Mucosa of rectum (tissue), 2 donors: ENCODE measurements around the gene NKTR.
A peak's percentile ranks its signal among the peaks of the same experiment; 100 is the strongest.

Source experiments
- H3K27ac ChIP-seq, 2 donors: one replicate each; pipeline ENCODE4 v1.7.0; 2013; ENCODE audit warnings: inconsistent platforms in 2 of 2, low read depth in 2 of 2, low read length in 2 of 2
- H3K27me3 ChIP-seq, 2 donors: one replicate each; pipeline ENCODE4 v1.7.0; 2013; ENCODE audit warnings: low read length in 2 of 2; ENCODE audit not compliant: control insufficient read depth in 2 of 2, insufficient read depth in 2 of 2
- H3K36me3 ChIP-seq, 2 donors: one replicate each; pipeline ENCODE4 v1.7.0; 2013; ENCODE audit warnings: low read length in 2 of 2; ENCODE audit not compliant: control insufficient read depth in 2 of 2, insufficient read depth in 2 of 2
- H3K4me1 ChIP-seq, 2 donors: one replicate each; pipeline ENCODE4 v1.7.0; 2013; ENCODE audit warnings: low read length in 2 of 2, mild to moderate bottlenecking in 1 of 2; ENCODE audit not compliant: control insufficient read depth in 2 of 2, insufficient read depth in 2 of 2
- H3K4me3 ChIP-seq, 2 donors: one replicate each; pipeline ENCODE4 v1.7.0; 2013; ENCODE audit warnings: low read length in 2 of 2
- H3K9ac ChIP-seq, 2 donors: one replicate each; pipeline ENCODE4 v1.7.0; 2013; ENCODE audit warnings: low read length in 2 of 2, low read depth in 1 of 2, mild to moderate bottlenecking in 1 of 2
- H3K9me3 ChIP-seq, 2 donors: one replicate each; pipeline ENCODE4 v1.7.0; 2013; ENCODE audit warnings: low read length in 2 of 2; ENCODE audit not compliant: control insufficient read depth in 2 of 2
- donor health status: healthy.
- donor health status: Normal muscosa, but diverticular disease.

The NKTR gene

GRCh38 chr3:42654331-42655201, 54.1 kb downstream of the NKTR start:
- peaks cover 14 to 32% of the 10 kb centered on the region in 2 donors for H3K4me1 ChIP-seq
- peak overlapping the region; percentile 62 to 70 for H3K27ac ChIP-seq
- H3K4me3 ChIP-seq = peak overlapping the region; percentile 70 to 73
- H3K9ac ChIP-seq = peak overlapping the region; percentile 32 to 74
- H3K9me3 ChIP-seq = no peaks in the 10 kb centered on the region
- H3K27me3 ChIP-seq = no peaks in the 10 kb centered on the region
- H3K36me3 ChIP-seq = no peaks in the 10 kb centered on the region

- Histone ChIP-seq H3K27me3 (no peaks in the 10 kb centered on the region), H3K4me3 (peak overlapping the region; percentile 58 to 73), H3K27ac (peak overlapping the region; percentile 61 to 70), H3K9me3 (no peaks in the 10 kb centered on the region), H3K9ac (peak overlapping the region; percentile 32 to 70), H3K4me1 (peaks cover 14 to 32% of the 10 kb centered on the region in 2 donors), H3K36me3 (no peaks in the 10 kb centered on the region)
Measured at GRCh38 chr3:42655331-42655888, 54.9 kb downstream of the NKTR start.

GRCh38 chr3:42655980-42656679, 55.6 kb downstream of the NKTR start:
- H3K9ac ChIP-seq = no peak overlapping the region
- H3K27me3 ChIP-seq = no peaks in the 10 kb centered on the region
- peak overlapping the region in 1 of 2 donors; percentile 70 for H3K27ac ChIP-seq
- no peak overlapping the region for H3K4me3 ChIP-seq
- H3K4me1 ChIP-seq = peaks cover 14 to 32% of the 10 kb centered on the region in 2 donors
- no peaks in the 10 kb centered on the region for H3K9me3 ChIP-seq
- H3K36me3 ChIP-seq = no peaks in the 10 kb centered on the region

- H3K4me1 ChIP-seq = peaks cover 14 to 32% of the 10 kb centered on the region in 2 donors
- no peaks in the 10 kb centered on the region for H3K27me3 ChIP-seq
- H3K9me3 ChIP-seq = no peaks in the 10 kb centered on the region
- no peak overlapping the region for H3K9ac ChIP-seq
- H3K36me3 ChIP-seq = no peaks in the 10 kb centered on the region
- no peak overlapping the region for H3K27ac ChIP-seq
- no peak overlapping the region for H3K4me3 ChIP-seq
Measured at GRCh38 chr3:42656680-42657610, 56.5 kb downstream of the NKTR start.

GRCh38 chr3:42657675-42658074, 57.2 kb downstream of the NKTR start:
- no peaks in the 10 kb centered on the region for H3K36me3 ChIP-seq
- peaks cover 11 to 26% of the 10 kb centered on the region in 2 donors for H3K4me1 ChIP-seq
- no peaks in the 10 kb centered on the region for H3K27me3 ChIP-seq
- H3K27ac ChIP-seq = no peak overlapping the region
- H3K9me3 ChIP-seq = no peaks in the 10 kb centered on the region
- no peak overlapping the region for H3K4me3 ChIP-seq
- no peak overlapping the region for H3K9ac ChIP-seq

- peaks cover 6 to 20% of the 10 kb centered on the region in 2 donors for H3K4me1 ChIP-seq
- H3K27me3 ChIP-seq = no peaks in the 10 kb centered on the region
- no peaks in the 10 kb centered on the region for H3K36me3 ChIP-seq
- H3K4me3 ChIP-seq = no peak overlapping the region
- H3K27ac ChIP-seq = no peak overlapping the region
- H3K9ac ChIP-seq = no peak overlapping the region
- no peaks in the 10 kb centered on the region for H3K9me3 ChIP-seq
Measured at GRCh38 chr3:42658091-42658770, 57.7 kb downstream of the NKTR start.

- H3K4me1 ChIP-seq = peaks cover under 1 to 14% of the 10 kb centered on the region in 2 donors
- H3K36me3 ChIP-seq = no peaks in the 10 kb centered on the region
- no peak overlapping the region for H3K27ac ChIP-seq
- H3K4me3 ChIP-seq = no peak overlapping the region
- H3K27me3 ChIP-seq = no peaks in the 10 kb centered on the region
- H3K9ac ChIP-seq = no peak overlapping the region
- no peaks in the 10 kb centered on the region for H3K9me3 ChIP-seq
Measured at GRCh38 chr3:42658771-42659390, 58.4 kb downstream of the NKTR start.

GRCh38 chr3:42659451-42660130, 59.1 kb downstream of the NKTR start:
- Histone ChIP-seq H3K4me1 (peaks cover 0 to 13% of the 10 kb centered on the region in 2 donors), H3K27me3 (no peaks in the 10 kb centered on the region), H3K4me3 (no peak overlapping the region), H3K27ac (no peak overlapping the region), H3K9ac (no peak overlapping the region), H3K36me3 (no peaks in the 10 kb centered on the region), H3K9me3 (no peaks in the 10 kb centered on the region)
